GM20431 (cell line): ENCODE results near the gene TTC6.

Experiments used
- in situ Hi-C: fragments of 300-500 bp; cut with MseI, MboI; formaldehyde crosslinking; loops from one replicate; pipeline ENCODE4 v1.15.0; 2020; ENCODE audit warnings: low sequenced_read_pairs; ENCODE audit not compliant: unreplicated experiment

Gene TTC6

DNA sequence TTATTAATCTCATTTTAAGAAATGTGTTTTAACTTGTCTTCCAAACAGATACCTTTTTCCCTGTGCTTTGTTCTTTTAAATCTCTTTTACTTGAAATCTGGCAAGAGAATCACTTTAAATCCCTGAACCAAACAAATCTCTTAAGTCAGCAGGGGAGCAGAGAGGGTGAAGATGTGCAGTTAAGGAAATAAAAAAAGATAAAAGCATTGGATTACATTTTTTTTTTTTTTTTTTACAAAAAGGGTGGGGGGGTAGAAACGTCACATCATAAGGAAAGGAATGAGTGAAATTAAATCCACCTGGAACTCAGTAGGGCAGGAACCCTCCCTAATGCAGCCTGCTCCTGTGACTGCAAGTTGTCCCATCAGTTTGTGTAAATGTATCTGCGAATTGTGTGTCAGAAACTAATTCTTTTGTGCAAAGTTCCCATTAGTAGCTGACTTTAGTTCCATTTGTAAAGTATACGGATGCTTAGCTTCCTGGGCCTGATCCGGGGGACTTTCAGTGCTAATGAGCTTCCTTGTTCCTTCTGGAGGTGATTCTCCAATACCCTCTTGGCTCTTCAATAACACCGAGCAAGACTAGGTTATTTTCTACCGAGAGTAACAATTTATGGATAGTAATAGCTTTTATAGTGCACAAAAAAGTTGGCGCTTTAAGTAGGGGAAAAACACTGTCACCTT lies 1.5 kb downstream of the TTC6 start:
- in situ Hi-C loops = no loop called here

DNA sequence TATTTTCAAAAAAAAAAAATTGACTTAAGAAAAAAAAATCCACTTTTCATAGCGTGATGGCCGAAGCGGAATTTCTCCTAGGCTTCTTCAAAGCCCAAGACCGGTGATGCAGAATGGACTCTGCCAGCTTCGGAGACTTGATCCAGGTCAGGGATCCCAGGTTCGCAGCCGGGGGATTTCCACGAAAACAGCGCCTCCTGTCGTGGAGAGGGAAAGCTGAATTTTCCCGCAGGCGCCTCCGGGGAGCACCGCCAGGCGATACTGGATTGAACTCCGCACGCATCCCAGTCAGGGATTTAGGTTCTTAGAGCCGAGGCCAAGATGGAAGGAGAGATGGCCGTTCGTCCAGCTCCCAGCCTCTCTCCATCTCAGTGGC lies 2.1 kb downstream of the TTC6 start:
- in situ Hi-C loops = no loop called here

GRCh38 chr14:37597914-37598746 lies 2.7 kb downstream of the TTC6 start:
- in situ Hi-C loops = no loop called here

DNA sequence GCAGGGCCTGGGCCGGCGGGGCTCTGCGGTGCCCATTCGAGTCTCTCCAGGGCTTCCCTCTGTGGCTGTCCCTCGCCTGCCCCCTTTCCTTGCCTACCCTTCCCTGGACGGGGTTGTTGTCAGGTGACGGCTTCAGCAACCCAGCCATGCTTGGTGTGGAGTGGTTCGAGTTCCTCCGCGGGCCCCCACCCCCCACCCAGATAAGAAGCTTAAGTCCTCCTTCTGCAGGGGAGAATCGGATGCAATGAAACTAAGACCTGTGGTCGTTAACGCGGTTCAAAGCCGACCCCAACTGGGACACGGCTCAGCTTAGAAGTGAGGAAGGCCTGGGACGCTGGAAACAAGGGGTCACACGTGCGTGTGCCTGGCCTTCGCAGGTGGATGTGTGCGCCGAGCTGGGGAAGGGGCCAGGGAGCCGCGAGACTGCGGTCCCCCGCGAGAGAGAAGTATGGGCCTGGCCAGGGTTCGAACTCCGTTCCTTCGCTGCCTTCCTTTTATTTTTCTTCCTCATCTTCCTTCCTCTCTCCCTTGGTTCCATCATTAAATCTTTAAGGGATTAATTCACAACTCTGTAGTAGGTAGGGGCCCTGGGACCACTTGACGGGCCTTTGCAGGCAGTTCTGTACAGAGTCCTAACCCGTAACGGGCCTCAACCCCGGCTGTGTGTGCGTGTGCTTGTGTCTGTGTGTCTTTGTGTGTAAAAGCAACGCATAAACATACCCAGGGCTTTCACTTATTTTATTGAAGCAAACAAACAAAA lies 3.5 kb downstream of the TTC6 start:
- in situ Hi-C loops = no loop called here

GRCh38 chr14:37599507-37600368 lies 4.3 kb downstream of the TTC6 start:
- in situ Hi-C loops = no loop called here

- in situ Hi-C loops = no loop called here
Measured at GRCh38 chr14:37600880-37601741, 5.7 kb downstream of the TTC6 start.

DNA sequence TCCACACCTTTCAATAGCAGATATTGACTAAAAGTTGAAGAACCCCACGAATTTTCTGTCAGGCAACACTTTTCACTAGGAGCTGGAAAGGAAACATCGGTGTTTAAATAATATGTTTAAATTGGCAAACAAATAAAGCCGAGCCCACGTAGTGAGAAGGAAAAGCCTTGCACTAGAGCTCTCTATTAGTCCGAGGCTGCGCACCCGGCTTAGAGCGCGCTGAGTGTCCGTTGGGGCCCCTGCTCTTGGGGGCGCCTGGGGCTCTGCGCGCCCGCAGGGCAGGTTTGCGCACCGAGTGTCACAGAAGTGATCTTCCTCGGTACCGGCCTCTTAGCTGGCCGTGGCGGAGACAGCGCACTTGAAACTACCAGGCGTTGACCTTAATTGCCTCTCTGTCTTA lies 6.4 kb downstream of the TTC6 start:
- in situ Hi-C loops = no loop called here

DNA sequence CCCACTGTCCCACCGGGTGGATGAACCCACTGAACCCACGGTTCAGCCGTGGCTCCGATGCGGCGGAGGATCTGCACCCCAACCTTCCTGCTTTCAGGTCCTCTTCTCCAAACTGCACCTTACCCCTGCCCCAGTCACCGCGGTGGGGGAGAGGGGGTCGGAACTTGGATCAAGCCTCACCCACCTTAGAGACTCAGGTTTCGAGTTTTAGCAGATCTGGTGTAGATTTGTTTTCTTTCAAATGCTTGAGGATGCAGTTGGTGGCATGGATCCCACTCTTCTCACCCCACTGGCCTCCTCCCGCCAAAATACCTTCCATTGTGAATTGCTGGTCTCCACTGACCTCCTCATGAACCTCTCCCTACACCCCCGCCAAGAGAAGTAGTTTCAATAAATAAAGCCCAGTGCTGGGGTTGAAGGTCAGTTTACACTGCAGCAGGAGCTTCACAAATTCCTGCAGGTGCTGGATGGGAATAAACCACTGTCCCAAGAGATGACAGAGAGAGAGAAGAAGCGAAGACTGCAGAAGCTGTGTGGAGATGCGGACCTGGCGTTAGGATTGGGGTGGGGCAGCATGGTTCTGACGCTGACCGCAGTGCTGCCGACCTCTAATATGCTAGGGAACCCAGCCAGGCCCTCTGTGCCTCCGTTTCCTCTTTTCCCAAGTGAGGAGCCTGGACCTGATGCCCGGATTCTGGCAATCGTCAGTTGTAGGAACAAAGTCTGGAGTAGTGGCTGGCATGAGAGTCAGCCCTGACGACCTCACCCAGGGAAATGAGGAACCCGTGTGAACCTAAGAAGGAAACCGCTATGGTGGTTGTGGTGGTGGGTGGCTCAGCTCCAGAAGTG lies 7.4 kb downstream of the TTC6 start:
- in situ Hi-C loops = no loop called here

- in situ Hi-C loops = no loop called here
Measured at GRCh38 chr14:37603688-37604251, 8.3 kb downstream of the TTC6 start.

DNA sequence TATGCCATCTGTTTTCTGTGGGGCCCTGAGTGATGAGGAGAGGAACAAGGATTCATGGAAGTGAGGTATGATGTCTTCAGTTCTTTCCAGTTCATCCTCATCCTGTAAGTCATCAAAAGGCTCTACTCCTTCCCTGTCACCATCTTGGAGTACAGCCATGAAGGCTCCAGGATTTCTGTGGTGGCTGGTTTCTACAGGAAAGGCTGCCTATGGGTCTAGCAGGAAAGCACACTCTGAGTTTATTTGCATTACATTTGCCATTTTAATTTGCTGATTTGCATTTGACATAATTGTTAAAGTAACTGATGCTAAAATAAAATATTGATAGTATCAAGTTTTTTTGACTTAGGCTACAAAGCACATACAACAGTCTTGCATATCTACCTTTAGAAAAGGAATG lies 11.2 kb downstream of the TTC6 start:
- in situ Hi-C loops = no loop called here

- in situ Hi-C loops = no loop called here
Measured at GRCh38 chr14:37608649-37609048, 13.2 kb downstream of the TTC6 start.

GRCh38 chr14:37610945-37611523 lies 15.6 kb downstream of the TTC6 start:
- in situ Hi-C loops = no loop called here

GRCh38 chr14:37615582-37616289 lies 20.3 kb downstream of the TTC6 start:
- in situ Hi-C loops = no loop called here

GRCh38 chr14:37616853-37617252 lies 21.4 kb downstream of the TTC6 start:
- in situ Hi-C loops = no loop called here

DNA sequence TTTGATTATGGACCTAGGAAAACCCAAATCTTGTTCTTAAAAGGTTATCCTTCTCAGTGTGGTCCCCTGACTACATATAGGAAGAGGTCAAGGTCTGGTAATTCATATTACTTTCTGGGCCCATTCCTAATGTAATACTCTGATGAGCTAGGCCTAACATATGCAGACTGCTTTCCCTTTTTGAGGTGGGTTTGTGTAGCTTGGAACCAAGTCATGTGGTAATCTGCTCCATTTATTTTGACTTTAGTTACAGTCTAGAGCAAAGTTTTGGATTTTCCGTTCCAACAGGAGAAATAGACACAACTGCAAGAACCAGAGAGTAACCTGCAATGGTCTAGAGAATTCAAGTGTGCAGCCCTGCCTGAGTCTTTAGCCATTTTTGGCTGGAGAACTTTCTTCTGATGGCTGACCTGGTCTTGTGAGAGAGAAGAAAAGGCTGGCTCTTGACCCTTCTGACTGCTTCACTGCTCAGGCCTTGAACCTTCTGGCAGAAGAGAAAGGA lies 22.5 kb downstream of the TTC6 start:
- in situ Hi-C loops = no loop called here

GRCh38 chr14:37618498-37619028 lies 23.1 kb downstream of the TTC6 start:
- in situ Hi-C loops = no loop called here

DNA sequence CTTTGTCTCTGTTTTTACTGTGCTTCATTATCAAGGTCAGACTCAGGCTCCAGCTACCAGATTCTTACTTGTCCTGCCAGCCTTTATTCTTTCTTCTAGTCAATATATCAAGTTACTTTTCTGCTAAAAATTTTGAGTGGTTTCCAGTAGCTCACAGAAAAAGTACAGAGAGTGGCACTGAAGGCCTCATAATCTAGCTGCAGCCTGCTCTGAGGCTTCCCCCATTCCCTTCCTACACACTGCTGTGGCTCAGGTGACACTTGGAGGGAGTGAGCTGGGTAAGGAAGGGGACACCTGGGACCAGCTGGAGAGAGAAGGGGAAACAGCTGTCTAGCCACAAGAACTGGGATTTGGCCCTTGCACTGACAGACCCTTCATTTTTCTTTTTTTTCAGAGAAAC lies 25.4 kb downstream of the TTC6 start:
- in situ Hi-C loops = no loop called here
